Neutrophil (primary cell): ENCODE measurements around the gene SEPTIN8.

Experiments
- H3K27ac ChIP-seq: fragments of 200-600 bp; sonication (generic); 2 replicates; pipeline ENCODE4 v1.5.1; 2016; ENCODE audit warnings: mild to moderate bottlenecking, moderate library complexity
- H3K27me3 ChIP-seq: fragments of 200-600 bp; sonication (generic); 2 replicates; pipeline ENCODE4 v1.6.0; 2016; ENCODE audit warnings: mild to moderate bottlenecking
- H3K36me3 ChIP-seq: fragments of 200-600 bp; sonication (generic); 2 replicates; pipeline ENCODE4 v1.5.1; 2017
- H3K4me1 ChIP-seq, 2 experiments: fragments of 200-600 bp in 1 of 2; sonication (generic) in 1 of 2; 1 replicate in 1 of 2; 2 replicates in 1 of 2; pipeline versions ENCODE4 v1.5.1 to v1.6.1; 2013 to 2016; ENCODE audit warnings: low read depth in 1 of 2, low read length in 1 of 2, mild to moderate bottlenecking in 1 of 2, moderate library complexity in 1 of 2; ENCODE audit not compliant: control insufficient read depth in 1 of 2, insufficient read depth in 1 of 2
- H3K4me3 ChIP-seq, 2 experiments: fragments of 200-600 bp in 1 of 2; sonication (generic) in 1 of 2; 1 replicate in 1 of 2; 2 replicates in 1 of 2; pipeline ENCODE4 v1.5.1; 2013 to 2016; ENCODE audit warnings: low read depth in 1 of 2, low read length in 1 of 2, mild to moderate bottlenecking in 1 of 2, moderate library complexity in 1 of 2
- H3K9me3 ChIP-seq: fragments of 200-600 bp; sonication (generic); 2 replicates; pipeline ENCODE4 v1.5.1; 2016
- TF ChIP-seq, protein P1 (sequence below): fragments of 200-600 bp; sonication (generic); IDR thresholded peaks from 2 replicates; pipeline ENCODE4 v1.5.1; 2016; ENCODE audit warnings: antibody characterized with exemption

SEPTIN8 gene

DNA sequence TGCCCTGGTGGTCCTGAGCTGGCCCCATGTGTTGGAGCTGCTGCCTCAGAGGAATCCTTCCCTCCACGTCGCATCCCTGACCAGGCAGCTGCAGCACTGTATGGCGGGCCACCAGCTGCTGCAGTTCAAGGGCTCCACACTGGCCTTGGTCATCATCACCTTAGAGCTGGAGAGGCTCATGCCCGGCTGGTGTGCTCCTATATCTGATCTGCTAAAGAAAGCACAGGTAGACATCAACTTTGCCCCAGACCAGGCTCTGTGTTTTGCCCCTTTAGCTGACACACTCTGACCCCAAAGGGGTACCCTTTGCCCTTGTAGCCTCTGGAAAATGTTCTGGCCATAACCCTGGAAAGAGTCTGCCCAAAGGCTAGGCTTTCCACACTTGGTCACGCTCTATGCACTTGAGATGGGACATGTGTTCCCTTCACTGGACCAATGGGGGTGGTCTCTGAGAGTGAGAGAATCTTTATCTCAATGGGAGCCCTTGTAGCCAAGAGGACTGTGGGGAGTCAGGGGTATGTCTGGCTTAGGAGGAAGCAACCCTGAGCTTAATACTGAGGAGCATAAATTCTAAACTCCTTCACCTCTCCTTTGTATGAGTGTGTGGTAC is 25.0 kb downstream of the SEPTIN8 start:
- Histone ChIP-seq H3K27me3 (peaks cover 77% of the 10 kb centered on the region), H3K36me3 (no peaks in the 10 kb centered on the region), H3K4me3 (no peak overlapping the region), H3K27ac (no peak overlapping the region), H3K9me3 (no peaks in the 10 kb centered on the region), H3K4me1 (peaks cover under 1 to 5% of the 10 kb centered on the region in 2 experiments)
- TF ChIP-seq, protein P1, sequence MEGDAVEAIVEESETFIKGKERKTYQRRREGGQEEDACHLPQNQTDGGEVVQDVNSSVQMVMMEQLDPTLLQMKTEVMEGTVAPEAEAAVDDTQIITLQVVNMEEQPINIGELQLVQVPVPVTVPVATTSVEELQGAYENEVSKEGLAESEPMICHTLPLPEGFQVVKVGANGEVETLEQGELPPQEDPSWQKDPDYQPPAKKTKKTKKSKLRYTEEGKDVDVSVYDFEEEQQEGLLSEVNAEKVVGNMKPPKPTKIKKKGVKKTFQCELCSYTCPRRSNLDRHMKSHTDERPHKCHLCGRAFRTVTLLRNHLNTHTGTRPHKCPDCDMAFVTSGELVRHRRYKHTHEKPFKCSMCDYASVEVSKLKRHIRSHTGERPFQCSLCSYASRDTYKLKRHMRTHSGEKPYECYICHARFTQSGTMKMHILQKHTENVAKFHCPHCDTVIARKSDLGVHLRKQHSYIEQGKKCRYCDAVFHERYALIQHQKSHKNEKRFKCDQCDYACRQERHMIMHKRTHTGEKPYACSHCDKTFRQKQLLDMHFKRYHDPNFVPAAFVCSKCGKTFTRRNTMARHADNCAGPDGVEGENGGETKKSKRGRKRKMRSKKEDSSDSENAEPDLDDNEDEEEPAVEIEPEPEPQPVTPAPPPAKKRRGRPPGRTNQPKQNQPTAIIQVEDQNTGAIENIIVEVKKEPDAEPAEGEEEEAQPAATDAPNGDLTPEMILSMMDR, result no peak

DNA sequence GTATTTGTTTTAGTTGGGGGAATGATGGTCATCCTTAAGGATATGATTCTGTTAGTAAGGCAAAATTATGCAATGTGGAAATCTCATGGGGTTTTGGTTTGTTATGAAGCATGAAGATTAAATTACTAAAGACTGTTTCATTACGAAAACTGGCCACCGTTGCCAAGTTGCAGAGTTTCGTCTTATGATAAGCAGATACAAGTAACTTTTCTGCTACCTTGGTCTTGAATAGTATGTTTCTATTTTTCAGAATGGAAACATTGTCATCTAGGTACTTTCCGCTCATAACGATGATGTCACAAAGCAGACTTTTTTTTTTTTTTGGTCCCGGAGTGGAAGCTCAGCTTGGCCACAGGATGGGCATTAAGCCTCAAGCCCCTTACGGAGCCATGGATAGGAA is 25.6 kb downstream of the SEPTIN8 start:
- Histone ChIP-seq H3K27ac (no peak overlapping the region), H3K4me1 (peaks cover 3 to 7% of the 10 kb centered on the region in 2 experiments), H3K9me3 (no peaks in the 10 kb centered on the region), H3K27me3 (peaks cover 84% of the 10 kb centered on the region), H3K36me3 (no peaks in the 10 kb centered on the region), H3K4me3 (no peak overlapping the region)
- TF ChIP-seq, protein P1, result no peak

DNA sequence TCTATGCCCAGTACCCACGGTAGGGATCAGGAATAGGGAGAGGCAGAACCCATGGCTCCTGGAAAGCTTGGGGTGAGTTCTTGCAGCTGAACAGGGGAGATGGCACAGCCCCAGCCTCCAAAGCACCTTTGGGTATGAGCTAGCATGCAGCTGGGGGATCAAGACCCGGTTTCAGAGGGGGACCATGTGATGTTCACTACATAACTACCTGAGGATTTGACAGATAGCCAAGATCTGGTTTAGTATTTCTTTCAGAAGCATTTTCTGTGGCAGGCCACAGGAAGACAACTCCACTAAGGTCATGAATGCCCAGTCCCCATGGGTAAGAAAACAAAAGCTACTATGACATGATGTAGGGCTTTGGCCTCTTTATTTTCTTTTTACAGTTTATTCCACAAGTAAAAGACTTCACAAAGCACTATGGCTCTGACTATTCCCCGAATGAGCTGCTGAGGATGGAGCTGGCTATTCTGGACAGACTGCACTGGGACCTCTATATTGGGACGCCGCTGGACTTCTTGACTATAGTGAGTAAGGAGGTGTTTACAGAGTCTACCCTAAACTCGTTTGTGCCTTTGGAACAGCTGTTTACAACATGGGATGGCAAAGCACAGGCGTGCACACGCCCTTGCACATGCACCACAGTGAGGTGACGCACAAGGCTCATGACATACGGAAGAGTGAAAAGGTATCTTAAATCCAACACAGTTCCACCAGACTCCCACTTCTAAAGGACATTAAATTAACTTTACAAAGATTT is 26.4 kb downstream of the SEPTIN8 start:
- Histone ChIP-seq H3K27ac (no peak overlapping the region), H3K4me1 (peaks cover 3 to 7% of the 10 kb centered on the region in 2 experiments)

DNA sequence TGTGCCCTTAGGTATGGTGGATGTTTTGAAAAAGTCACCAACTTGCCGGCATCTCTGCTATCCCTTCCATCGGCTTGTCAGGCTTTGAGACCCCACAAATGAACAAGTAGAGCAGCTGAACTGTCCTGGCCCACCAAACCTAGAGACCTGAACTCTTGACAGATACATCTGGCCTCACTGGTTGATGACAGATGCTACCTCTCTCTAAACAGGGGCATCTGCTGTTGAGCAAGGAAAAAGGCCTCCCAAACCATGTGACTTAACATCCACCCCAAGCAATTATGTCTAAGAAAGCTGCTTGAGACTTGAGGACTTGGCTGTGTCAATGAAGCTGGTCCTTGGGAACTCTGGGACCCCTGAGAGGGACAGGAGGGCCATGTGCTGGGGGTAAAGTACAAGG is 27.5 kb downstream of the SEPTIN8 start:
- H3K4me3 ChIP-seq, result no peak overlapping the region
- no peaks in the 10 kb centered on the region for H3K36me3 ChIP-seq
- H3K27ac ChIP-seq, result no peak overlapping the region
- H3K27me3 ChIP-seq, result peaks cover 92% of the 10 kb centered on the region
- H3K4me1 ChIP-seq, result peaks cover 3 to 7% of the 10 kb centered on the region in 2 experiments
- TF ChIP-seq, protein P1, result no peak
- no peaks in the 10 kb centered on the region for H3K9me3 ChIP-seq

More for the DNA sequence above, 26.4 kb downstream of the SEPTIN8 start:
- Histone ChIP-seq H3K4me3 (no peak overlapping the region), H3K9me3 (no peaks in the 10 kb centered on the region), H3K27me3 (peaks cover 92% of the 10 kb centered on the region), H3K36me3 (no peaks in the 10 kb centered on the region)
- TF ChIP-seq, protein P1, result no peak

DNA sequence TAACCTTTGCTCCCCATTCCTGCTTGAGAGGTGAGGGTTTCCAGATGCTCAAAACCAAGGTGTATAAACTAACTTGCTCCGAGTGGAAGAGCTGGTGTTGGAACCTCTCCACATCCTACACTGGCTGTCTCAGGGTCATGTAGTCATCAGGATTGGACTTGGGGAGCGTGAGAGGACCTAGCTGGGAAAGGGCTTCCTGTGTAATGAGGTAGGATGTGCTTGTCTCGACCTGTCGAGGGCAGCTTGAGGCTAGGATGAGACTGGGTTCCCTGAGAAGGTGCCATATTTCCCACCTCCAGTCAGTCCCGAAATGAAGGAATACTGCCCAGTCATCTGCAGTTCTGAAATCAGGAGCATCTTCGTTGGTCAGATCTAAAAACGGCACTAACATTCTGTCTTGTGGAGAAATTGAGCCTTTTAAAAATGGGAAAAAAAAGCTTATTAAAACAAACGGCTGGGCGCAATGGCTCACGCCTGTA is 28.5 kb downstream of the SEPTIN8 start:
- peaks cover 3 to 7% of the 10 kb centered on the region in 2 experiments for H3K4me1 ChIP-seq
- peaks cover 98% of the 10 kb centered on the region for H3K27me3 ChIP-seq
- H3K4me3 ChIP-seq, result no peak overlapping the region
- H3K27ac ChIP-seq, result no peak overlapping the region
- TF ChIP-seq, protein P1, result no peak
- no peaks in the 10 kb centered on the region for H3K9me3 ChIP-seq
- no peaks in the 10 kb centered on the region for H3K36me3 ChIP-seq
